Activated naive CD8-positive, alpha-beta T cell treated with anti-CD3 and anti-CD28 coated beads, Interleukin-2, amount 10 ng/mL, durations not matched to agents 7 days and 5 days (primary cell): ENCODE measurements around the gene TRABD. TPM values are rescaled to one million over a fixed set of nuclear protein-coding genes. Genes with fewer than 3 reads are reported as not detected.

Experiments used
- ATAC-seq: fragments of 150-1000 bp; cut with Tn5 transposase; one replicate; pipeline ENCODE4 v1.10.0; 2021; ENCODE audit warnings: low read depth, moderate library complexity
- POLR2A ChIA-PET: fragments of 350-600 bp; sonication (Branson Sonifier 250); formaldehyde crosslinking; loops from one replicate; lab custom pipeline; 2021; ENCODE audit warnings: antibody characterized with exemption; lab: Charles Lee
- DNase-seq: peaks from one replicate; pipeline ENCODE4 v3.0.0; 2021
- H3K27ac Mint-ChIP-seq: one replicate; pipeline ENCODE4 v1.8.0; 2022; ENCODE audit warnings: mild to moderate bottlenecking, mixed read lengths
- H3K27me3 Mint-ChIP-seq: one replicate; pipeline ENCODE4 v1.8.0; 2022; ENCODE audit warnings: mild to moderate bottlenecking, moderate library complexity, mixed read lengths
- H3K36me3 Mint-ChIP-seq: one replicate; pipeline ENCODE4 v1.8.0; 2021; ENCODE audit warnings: mild to moderate bottlenecking, mixed read lengths
- H3K4me1 Mint-ChIP-seq: one replicate; pipeline ENCODE4 v1.8.0; 2021; ENCODE audit warnings: mixed read lengths
- H3K4me3 Mint-ChIP-seq: one replicate; pipeline ENCODE4 v1.8.0; 2022; ENCODE audit warnings: mild to moderate bottlenecking, moderate library complexity, mixed read lengths
- H3K9me3 Mint-ChIP-seq: one replicate; pipeline ENCODE4 v1.8.0; 2021; ENCODE audit warnings: mixed read lengths
- total RNA-seq, 2 experiments: library from RNA; stranded (reverse); gene quantifications; one replicate each; pipeline ENCODE4 v1.2.3, GENCODE V29; 2021

The TRABD gene
- total RNA-seq, 2 experiments from 2014 or later = 116 to 121 TPM

DNA sequence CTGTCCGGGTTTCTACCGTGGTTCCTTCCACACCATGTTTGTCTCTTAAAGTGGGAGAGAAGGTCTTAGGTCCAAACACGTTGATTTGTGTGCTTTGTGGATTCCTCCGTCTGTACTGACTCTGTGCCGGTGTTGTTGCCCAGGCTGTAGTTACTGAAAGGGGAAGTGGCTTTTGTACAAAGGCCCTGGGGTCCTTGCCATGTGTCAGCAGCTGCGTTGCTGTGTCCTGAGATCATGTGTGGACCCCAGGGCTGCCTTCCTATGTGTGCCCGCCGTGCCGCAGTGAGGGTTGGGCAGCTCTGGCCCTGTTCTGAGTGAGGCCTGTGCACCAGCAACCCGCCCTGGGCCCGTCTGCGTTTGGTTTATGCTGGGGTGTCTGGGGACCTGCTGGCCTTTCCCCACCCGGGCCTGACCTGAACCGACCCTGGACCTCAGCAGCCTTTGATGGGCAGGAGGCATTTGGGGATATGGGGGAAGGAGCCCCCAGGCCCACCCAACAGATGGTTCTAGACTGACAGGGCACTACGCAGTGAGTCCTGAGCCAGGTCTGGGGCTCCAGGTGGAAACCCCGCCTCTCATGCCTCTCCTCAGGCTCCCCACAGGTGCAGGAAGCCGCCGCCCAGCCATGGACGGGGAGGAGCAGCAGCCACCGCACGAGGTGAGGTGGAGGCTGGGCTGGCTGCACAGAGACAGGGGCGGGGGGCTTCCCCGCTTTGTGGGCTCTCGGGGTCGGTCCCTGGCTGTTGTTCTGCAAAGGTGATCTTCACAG, 6.9 kb downstream of the TRABD start:
- no peaks in the 10 kb centered on the region for H3K36me3 Mint-ChIP-seq
- peaks cover 26% of the 10 kb centered on the region for H3K4me1 Mint-ChIP-seq
- H3K27me3 Mint-ChIP-seq = no peaks in the 10 kb centered on the region
- ATAC-seq = peak; percentile 15
- H3K4me3 Mint-ChIP-seq = peak overlapping the region; percentile 95
- DNase-seq = peak; percentile 65
- H3K27ac Mint-ChIP-seq = peak overlapping the region; percentile 98
- H3K9me3 Mint-ChIP-seq = no peaks in the 10 kb centered on the region
- POLR2A ChIA-PET = interaction anchor here (0.6 to 3.1 kb wide), 4 partner anchors 9 to 330 kb away, joined by 3 to 23 read pairs (median 8); partner anchors contain the start of genes SELENOO and TUBGCP6

- no peaks in the 10 kb centered on the region for H3K36me3 Mint-ChIP-seq
- H3K4me3 Mint-ChIP-seq = no peak overlapping the region
- no peak overlapping the region for H3K27ac Mint-ChIP-seq
- DNase-seq = no peak
- H3K9me3 Mint-ChIP-seq = no peaks in the 10 kb centered on the region
- H3K27me3 Mint-ChIP-seq = no peaks in the 10 kb centered on the region
- H3K4me1 Mint-ChIP-seq = peaks cover 21% of the 10 kb centered on the region
- no peak for ATAC-seq
- POLR2A ChIA-PET = no interaction called here
Observed at GRCh38 chr22:50193621-50194020, 7.9 kb downstream of the TRABD start.

GRCh38 chr22:50194037-50194805, 8.5 kb downstream of the TRABD start:
- Mint-ChIP-seq H3K27ac (no peak overlapping the region), H3K4me3 (no peak overlapping the region), H3K4me1 (peaks cover 21% of the 10 kb centered on the region), H3K27me3 (no peaks in the 10 kb centered on the region), H3K9me3 (no peaks in the 10 kb centered on the region), H3K36me3 (no peaks in the 10 kb centered on the region)
- DNase-seq = no peak
- POLR2A ChIA-PET = no interaction called here
- no peak for ATAC-seq

- ATAC-seq (no peak), DNase-seq (no peak)
- POLR2A ChIA-PET = no interaction called here
- no peak overlapping the region for H3K4me3 Mint-ChIP-seq
- no peaks in the 10 kb centered on the region for H3K27me3 Mint-ChIP-seq
- peaks cover 1% of the 10 kb centered on the region for H3K36me3 Mint-ChIP-seq
- H3K9me3 Mint-ChIP-seq = no peaks in the 10 kb centered on the region
- peaks cover 18% of the 10 kb centered on the region for H3K4me1 Mint-ChIP-seq
- H3K27ac Mint-ChIP-seq = no peak overlapping the region
Observed at GRCh38 chr22:50196256-50196655, 10.5 kb downstream of the TRABD start.

- Mint-ChIP-seq H3K27ac (no peak overlapping the region), H3K36me3 (peaks cover 1% of the 10 kb centered on the region), H3K27me3 (no peaks in the 10 kb centered on the region), H3K4me1 (peaks cover 13% of the 10 kb centered on the region), H3K9me3 (no peaks in the 10 kb centered on the region), H3K4me3 (no peak overlapping the region)
- DNase-seq = no peak
- ATAC-seq = no peak
- POLR2A ChIA-PET = no interaction called here
Observed at GRCh38 chr22:50197000-50197800, 11.5 kb downstream of the TRABD start.

DNA sequence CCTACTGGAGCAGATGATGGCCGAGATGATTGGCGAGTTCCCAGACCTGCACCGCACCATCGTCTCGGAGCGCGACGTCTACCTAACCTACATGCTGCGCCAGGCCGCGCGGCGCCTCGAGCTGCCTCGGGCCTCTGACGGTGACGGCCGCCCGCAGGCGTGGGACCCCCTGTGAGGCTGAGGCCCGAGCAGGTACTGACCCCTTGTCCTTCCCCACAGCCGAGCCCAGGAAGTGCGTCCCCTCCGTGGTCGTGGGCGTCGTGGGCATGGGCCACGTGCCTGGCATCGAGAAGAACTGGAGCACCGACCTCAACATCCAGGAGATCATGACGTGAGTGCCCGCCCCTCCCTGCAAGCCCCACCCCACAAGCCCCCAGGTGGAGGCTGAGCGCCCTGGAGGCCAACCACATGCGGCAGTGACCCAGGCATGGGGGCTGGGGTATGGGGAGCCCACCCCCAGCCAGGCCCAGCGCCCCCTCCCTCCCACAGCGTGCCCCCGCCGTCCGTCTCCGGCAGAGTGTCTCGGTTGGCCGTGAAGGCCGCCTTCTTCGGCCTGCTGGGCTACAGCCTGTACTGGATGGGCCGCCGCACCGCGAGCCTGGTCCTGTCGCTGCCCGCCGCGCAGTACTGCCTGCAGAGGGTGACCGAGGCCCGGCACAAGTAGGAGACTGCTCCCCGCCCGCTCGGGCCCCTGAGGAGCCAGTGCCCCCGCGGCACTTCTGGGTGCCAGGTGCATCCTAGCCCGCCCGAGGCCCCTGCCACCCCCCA, 12.3 kb downstream of the TRABD start:
- DNase-seq (no peak), ATAC-seq (no peak)
- Mint-ChIP-seq H3K4me1 (peaks cover 12% of the 10 kb centered on the region), H3K4me3 (no peak overlapping the region), H3K27me3 (no peaks in the 10 kb centered on the region), H3K27ac (no peak overlapping the region), H3K36me3 (peaks cover 3% of the 10 kb centered on the region), H3K9me3 (no peaks in the 10 kb centered on the region)
- POLR2A ChIA-PET = no interaction called here

DNA sequence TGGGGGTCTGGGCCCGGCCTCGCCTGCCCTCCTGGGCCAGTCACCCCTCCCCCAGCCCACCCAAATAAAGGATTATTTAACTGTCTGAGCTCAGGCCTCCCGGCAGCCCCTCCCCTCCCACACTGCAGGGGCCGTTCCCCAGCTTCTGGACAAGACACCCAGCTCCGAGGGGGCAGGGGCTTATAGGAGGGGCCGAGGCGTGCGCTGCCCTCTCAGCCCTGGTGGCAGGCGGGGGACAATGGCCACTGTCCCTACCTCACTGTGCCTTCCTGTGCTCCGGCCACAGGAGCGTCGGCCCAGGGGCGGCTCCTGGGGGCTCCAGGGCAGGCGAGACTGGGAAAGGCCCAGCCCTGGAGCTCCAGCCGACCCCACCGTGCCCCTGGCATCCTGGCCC, 12.9 kb downstream of the TRABD start:
- Mint-ChIP-seq H3K4me3 (no peak overlapping the region), H3K36me3 (peaks cover 9% of the 10 kb centered on the region), H3K27ac (no peak overlapping the region), H3K9me3 (no peaks in the 10 kb centered on the region), H3K27me3 (no peaks in the 10 kb centered on the region), H3K4me1 (peaks cover 12% of the 10 kb centered on the region)
- POLR2A ChIA-PET = interaction anchor here (1.8 kb wide), 1 partner anchor 8 kb away, joined by 14 read pairs; no protein-coding TSS in a partner anchor
- DNase-seq (no peak), ATAC-seq (no peak)

- H3K9me3 Mint-ChIP-seq = no peaks in the 10 kb centered on the region
- peak overlapping the region; percentile 70 for H3K4me3 Mint-ChIP-seq
- H3K36me3 Mint-ChIP-seq = peaks cover 14% of the 10 kb centered on the region
- H3K27ac Mint-ChIP-seq = peak overlapping the region; percentile 61
- POLR2A ChIA-PET = interaction anchor here (0.5 to 1.8 kb wide), 2 partner anchors 8 to 365 kb away, joined by 4 to 14 read pairs; no protein-coding TSS in a partner anchor
- ATAC-seq (no peak), DNase-seq (no peak)
- H3K4me1 Mint-ChIP-seq = peaks cover 14% of the 10 kb centered on the region
- no peaks in the 10 kb centered on the region for H3K27me3 Mint-ChIP-seq
Observed at GRCh38 chr22:50199251-50199721, 13.6 kb downstream of the TRABD start.

- Mint-ChIP-seq H3K27ac (peak overlapping the region; percentile 65), H3K4me1 (peaks cover 17% of the 10 kb centered on the region), H3K36me3 (peaks cover 14% of the 10 kb centered on the region), H3K27me3 (no peaks in the 10 kb centered on the region), H3K4me3 (peak overlapping the region; percentile 70), H3K9me3 (no peaks in the 10 kb centered on the region)
- ATAC-seq (peak; percentile 3), DNase-seq (no peak)
- POLR2A ChIA-PET = interaction anchor here (0.5 to 1.8 kb wide), 2 partner anchors 9 to 365 kb away, joined by 4 to 14 read pairs; no protein-coding TSS in a partner anchor
Observed at GRCh38 chr22:50199829-50200460, 14.2 kb downstream of the TRABD start.

- peak within 1 kb of the TSS; percentile 88 for H3K4me3 Mint-ChIP-seq
- H3K9me3 Mint-ChIP-seq = no peaks in the 10 kb centered on the region
- peaks cover 14% of the 10 kb centered on the region for H3K36me3 Mint-ChIP-seq
- peak; percentile 93 for DNase-seq
- POLR2A ChIA-PET = interaction anchor here (1.2 to 1.8 kb wide), 4 partner anchors 9 to 14 kb away, joined by 3 to 23 read pairs (median 9); no protein-coding TSS in a partner anchor
- H3K27me3 Mint-ChIP-seq = no peaks in the 10 kb centered on the region
- peak; percentile 89 for ATAC-seq
- H3K4me1 Mint-ChIP-seq = peaks cover 17% of the 10 kb centered on the region
- peak within 1 kb of the TSS; percentile 72 for H3K27ac Mint-ChIP-seq
Observed at GRCh38 chr22:50200461-50201190, 14.9 kb downstream of the TRABD start, which contains the start of gene SELENOO. SELENOO (plus strand) TSS chr22:50201011; CDS start chr22:50201037, 26 bp downstream.
